CD4-positive, alpha-beta T cell treated with Interleukin-4 for 4 hours (primary cell): ENCODE results near the gene CDC23.

Experiments used
- DNase-seq: peaks from one replicate; pipeline ENCODE4 v3.0.0-alpha.2; 2020

Gene CDC23

GRCh38 chr5:138139781-138140090, 73.4 kb downstream of the CDC23 start:
- no peak for DNase-seq

GRCh38 chr5:138138949-138139780, 74.0 kb downstream of the CDC23 start, which contains the start of gene NME5:
NME5 (minus strand) TSS chr5:138139428; CDS start chr5:138138780, 648 bp downstream.
- DNase-seq, result no peak
